ENCODE measurements around the gene UBE2L3.
"Not testable (repeated sequence)": the region's sequence is repeated elsewhere in the genome, so short reads cannot be mapped to it uniquely, and the experiment has no call there.

Gene UBE2L3

DNA sequence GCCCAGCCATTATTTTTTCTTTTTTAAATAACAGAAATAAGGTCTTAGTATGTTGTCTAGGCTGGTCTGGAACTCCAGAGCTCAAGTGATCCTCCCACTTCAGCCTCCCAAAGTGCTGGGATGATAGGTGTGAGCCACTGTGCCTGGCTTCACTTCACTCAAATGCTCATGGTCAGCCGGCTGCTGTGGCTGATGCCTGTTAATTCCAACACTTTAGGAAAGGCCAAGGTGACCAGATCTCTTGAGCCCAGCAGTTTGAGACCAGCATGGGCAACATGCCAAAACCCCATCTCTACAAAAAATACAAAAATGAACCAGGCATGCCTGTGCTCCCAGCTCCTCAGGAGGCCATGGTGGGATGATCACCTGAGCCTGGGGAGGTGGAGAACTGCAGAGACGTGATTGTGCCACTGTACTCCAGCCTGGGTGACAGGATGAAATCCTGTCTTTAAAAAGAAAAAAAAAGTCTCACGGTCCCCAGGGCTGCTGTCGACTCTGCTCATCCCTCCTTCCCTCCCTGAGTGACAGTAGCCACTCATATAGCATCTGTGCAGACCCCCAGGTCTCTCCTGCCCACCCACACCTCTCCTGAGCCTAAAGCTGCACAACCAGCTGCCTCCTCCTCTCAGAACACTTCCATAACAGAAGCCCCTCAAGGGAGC lies 58.7 kb downstream of the UBE2L3 start:
- no peak for DNase-seq

DNA sequence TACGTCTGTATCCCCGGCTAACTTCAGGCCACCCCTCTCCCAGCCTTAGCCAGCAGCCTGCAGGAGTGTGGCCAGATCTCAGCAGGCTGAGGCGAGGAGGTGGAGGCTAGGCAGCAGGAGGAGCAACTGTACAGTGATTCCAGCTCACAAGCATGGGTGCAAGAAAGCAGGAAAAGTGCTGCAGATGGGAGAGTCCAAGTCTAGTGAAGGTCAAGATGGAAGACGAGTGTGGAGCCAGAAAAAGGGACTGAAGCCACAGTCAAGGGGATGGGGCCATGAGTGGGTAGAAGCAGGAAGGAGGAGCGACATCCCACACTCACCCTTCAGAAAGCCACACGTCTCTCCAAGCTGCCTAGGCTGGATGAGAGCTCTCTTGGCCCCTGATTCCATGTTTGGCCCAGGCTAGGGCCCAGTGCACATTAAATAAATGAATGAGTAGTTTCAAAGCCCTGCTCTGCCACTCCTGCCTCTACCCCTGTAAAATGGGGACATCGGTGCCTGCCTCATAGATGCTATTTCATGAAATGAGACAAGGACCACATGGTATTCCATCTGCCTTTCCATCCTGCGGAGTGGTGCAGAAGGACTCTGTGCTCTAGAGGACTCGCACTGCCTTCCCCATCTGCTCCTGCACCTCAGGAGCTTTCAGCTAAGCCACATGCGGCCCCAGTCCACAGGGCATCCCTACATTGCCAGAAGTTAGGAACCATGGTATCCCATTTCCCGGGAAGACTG lies 59.4 kb downstream of the UBE2L3 start:
- peak in 3 of 58 donors; percentile 4 to 16 (median 12) for DNase-seq

DNA sequence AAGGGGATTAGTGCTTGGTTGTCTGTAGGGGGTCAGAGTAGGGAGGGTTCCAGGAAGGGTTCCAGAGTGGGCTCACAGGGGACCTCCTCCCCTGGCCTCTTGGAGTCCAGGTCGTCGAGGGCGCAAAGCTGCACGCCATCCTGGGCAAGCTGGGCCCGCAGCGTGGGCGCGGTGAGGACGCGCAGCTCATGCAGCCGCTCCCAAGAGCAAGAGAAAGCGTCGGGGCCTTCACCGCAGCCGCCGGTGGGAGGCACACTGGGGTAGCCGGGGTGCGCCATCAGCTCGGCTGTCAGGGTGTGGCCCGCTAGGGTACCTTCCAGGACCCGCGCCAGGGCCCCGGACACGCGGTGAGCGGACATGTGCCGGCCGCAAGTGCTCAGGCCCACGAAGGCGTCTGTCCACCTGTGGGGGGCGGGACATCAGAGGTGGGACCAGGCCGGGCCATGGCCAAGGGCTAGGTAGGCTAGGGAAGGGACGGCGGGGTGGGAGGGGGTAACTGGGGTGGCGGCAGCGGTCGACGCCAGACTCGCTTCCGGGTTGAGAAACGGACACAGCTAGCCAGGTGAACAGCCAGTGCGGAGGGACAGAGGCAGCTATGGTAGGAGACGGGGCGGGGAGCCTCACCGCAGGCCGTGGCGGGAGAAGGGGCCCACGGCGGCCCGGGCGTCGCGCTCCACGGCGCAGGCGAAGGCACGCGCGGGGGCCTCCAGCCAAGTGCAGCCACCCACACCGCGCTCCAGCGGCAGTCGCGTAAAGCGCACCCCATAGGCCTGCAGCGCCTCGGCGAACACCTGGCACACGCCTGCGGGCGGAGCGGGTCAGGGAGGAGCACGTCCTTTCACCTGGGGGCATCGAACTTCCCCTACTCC lies 61.1 kb downstream of the UBE2L3 start:
- peak in 1 of 58 donors; percentile 42 for DNase-seq

- DNase-seq = peak; percentile 29 to 92 (median 82)
Measured at GRCh38 chr22:21629255-21630149, 62.0 kb downstream of the UBE2L3 start, which contains the start of gene YDJC. Gene YDJC (minus strand): TSS chr22:21630022. CDS start chr22:21630014, 8 bp downstream.

DNA sequence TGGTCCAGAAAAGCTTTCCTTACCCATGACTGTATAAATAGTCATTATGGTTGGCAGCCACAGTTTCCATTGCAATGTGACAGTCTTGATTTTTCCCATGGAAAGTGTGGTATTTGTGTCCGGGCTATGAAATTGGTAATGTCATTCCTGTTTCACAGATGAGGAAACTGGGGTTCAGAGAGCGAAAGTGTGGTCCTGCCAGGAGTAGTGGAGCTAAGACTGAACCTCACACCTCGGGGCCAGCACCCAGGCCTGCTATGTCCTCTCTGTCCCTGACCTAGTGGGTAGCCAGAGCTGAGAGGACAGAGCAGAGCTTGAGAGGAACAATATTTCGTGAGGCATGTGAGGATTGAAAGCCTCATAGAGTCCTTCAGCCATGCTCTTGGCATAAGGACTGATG lies 63.5 kb downstream of the UBE2L3 start:
- DNase-seq = no peak

DNA sequence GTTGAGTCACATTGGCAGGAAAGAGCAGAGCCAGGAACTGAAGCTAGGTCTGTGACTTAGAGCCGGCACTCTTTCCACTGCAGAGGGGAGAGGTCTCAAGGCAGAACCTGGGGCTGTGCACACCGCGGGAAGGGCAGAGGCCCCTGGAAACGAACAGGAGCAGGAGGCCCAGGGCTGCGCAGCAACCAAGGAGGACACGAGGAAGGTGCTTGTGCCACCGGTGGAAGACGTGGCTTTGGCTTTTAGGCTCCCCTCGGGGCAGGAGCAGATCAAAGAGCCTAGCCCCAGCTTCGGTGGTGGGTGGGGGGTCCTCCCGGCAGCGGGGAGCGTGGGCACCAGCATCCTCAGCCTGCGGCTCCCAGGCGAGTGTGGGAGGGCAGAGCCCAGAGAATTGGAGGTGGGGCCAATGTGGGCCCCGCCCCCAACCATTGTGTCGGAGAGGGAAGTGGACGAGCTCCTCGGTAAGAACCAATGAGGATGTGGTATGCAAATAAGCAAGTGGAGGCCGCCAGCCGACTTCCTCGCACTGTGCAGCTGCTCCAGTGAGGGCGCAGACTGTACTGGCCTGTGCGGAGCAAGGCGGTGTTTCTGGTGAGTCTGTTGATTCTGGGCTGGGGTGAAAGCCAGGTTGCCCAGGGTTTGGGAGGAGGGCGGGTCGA lies 64.9 kb downstream of the UBE2L3 start, which contains the start of gene CCDC116:
Gene CCDC116, plus strand, starts transcription at position 524 of the 659 bp plus-strand sequence. CDS start 422 bp downstream, outside the sequence.
- peak in 1 of 58 donors; percentile 7 for DNase-seq

DNA sequence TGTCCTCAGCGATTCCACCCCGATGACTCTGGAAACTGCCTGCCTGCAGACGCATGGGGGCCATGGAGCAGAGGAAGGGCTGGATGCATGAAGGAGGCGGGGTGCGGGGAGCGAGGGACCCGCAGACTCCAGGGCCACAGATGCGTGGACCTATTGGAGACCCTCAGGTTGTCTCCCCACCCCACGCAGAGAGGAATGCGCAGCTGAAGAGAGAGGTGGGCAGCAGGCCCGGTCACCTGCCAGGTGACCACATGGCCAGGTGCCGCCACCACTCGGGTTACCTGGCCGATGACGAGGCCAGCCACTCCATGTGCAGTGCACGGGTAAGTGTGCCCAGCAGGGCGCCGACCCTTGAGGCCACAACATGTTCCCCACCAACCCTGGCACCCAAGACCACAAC lies 65.4 kb downstream of the UBE2L3 start:
- no peak for DNase-seq

GRCh38 chr22:21633481-21633880 lies 66.0 kb downstream of the UBE2L3 start:
- DNase-seq = no peak

GRCh38 chr22:21634081-21634480 lies 66.6 kb downstream of the UBE2L3 start:
- DNase-seq = no peak

DNA sequence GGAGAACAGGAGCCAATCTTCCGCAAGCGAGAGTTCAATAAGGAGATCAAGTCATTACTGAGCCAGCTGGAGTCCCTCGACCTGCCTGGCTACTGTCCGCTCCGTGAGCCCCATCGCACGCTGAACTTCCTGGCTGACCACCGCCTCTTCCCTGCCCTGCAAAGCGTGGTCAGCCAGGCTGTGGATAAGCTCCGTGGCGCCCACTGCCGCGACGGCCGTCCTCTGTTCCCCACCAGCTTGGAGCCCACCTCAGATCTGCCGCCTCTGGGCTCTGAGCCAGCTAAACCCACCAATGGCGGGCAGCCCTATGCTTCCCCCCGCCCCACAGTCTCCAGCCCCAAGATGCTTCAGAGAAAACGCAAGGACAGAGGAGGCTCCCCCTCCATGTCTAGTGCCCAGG lies 67.3 kb downstream of the UBE2L3 start:
- no peak for DNase-seq

- no peak for DNase-seq
Measured at GRCh38 chr22:21635771-21636510, 68.4 kb downstream of the UBE2L3 start.

GRCh38 chr22:21636629-21637218 lies 69.2 kb downstream of the UBE2L3 start:
- DNase-seq = no peak

DNA sequence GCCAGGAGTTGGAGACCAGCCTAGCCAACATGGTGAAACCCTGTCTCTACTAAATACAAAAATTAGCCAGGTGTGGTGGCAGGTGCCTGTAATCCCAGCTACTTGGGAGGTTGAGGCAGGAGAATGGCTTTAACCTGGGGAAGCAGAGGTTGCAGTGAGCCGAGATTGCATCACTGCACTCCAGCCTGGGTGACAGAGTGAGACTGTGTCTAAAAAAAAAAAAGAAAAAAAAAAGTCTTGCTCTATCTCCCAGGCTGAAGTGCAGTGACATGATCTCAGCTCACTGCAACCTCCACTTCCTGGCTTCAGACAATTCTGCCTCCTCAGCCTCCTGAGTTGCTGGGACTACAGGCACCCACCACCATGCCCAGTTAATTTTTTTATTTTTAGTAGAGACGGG lies 69.9 kb downstream of the UBE2L3 start:
- not testable (repeated sequence) for DNase-seq

DNA sequence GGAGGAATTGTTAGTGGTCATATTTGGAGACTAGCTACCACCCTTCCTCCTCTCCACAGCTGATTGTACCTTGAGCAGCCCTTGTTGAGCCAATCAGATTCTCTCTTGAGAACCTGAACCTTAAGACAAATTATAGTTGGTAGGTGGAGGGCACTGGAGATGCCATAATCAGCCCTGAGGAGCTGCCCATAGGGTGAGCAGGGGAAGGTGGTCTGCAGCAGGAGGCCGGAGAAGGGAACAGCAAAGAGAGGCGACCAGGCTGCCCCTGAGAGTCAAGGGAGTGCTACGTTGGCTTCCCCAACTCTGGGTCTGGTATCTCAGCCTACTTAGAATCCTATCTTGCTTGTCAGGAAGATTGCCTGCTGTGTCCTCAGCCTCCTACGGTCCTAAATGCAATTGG lies 71.8 kb downstream of the UBE2L3 start:
- DNase-seq = no peak

DNA sequence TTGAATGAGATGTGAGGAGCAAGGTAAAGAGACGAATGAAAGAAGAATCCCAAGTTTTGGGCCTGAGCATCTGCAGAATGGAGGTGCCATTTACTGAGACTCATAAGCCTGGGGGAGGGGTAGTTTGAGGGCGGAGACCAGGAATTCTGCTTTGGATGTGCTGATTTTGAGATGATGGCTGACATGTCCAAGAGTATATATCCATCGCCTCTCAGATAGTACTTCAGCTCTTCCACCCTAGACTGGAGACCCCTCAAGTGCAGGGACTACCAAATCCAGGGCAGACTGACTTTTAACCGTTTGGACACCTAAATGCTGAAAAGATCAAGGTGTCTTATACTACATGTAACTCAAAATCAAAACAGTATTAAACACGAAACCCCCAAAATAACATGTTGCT lies 73.3 kb downstream of the UBE2L3 start:
- no peak for DNase-seq

DNA sequence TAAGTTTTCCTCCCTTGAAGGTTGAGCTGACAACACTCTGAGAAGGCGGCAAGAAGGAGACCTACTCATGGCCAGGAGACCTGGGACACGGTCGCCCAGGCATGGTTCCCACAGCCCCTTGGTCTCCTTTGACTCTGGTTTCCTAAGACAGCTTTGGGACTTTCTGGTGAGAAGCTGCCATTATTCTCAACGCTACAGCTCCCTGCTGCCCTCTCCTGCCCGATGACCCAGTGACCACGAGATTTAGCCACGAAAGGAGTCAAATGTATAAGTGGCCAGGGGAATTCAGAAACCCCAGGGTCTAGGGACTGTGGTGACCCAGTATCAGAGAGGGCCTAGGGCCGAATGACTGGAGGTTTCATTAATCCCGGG lies 73.9 kb downstream of the UBE2L3 start:
- peak in 17 of 58 donors; percentile 19 to 55 (median 39) for DNase-seq

- DNase-seq = peak; percentile 41 to 99 (median 96)
Measured at GRCh38 chr22:21641789-21642583, 74.5 kb downstream of the UBE2L3 start, which contains the start of gene SDF2L1. Gene SDF2L1 (plus strand): TSS chr22:21642302. CDS start chr22:21642337, 35 bp downstream.
